Mammary epithelial cell (primary cell): Measurements from ENCODE around the gene TARBP2.

Source experiments
- CTCF ChIP-seq, 2 donors: IDR thresholded peaks in 1 of 2; conservative IDR thresholded peaks in 1 of 2; 2 replicates each; pipeline ENCODE4 v1.5.1; 2011 to 2012; ENCODE audit warnings: inconsistent platforms in 2 of 2, low read length in 2 of 2, mild to moderate bottlenecking in 2 of 2, control low read depth in 1 of 2, low read depth in 1 of 2; ENCODE audit not compliant: insufficient read depth in 1 of 2; ENCODE audit errors: extremely low read depth in 1 of 2
- EZH2 ChIP-seq: IDR thresholded peaks from 2 replicates; pipeline ENCODE4 v1.6.1; 2012; ENCODE audit warnings: low read length, inconsistent platforms, borderline replicate concordance

- TF ChIP-seq CTCF (conservative IDR thresholded peaks at IDR 0.05 in 1 of 2, IDR thresholded peaks at IDR 0.05 in 1 of 2; ENCODE audit: extremely low read depth in 1 of 2, insufficient read depth in 1 of 2, low read depth in 1 of 2, low read length in 2 of 2) = no peak
- TF ChIP-seq EZH2 = no peak
Observed at GRCh38 chr12:53459097-53459496, 42.0 kb upstream of the TARBP2 start.
